Endothelial cell of umbilical vein (primary cell): Measurements from ENCODE around the gene PAN3.

Experiments
- EZH2 ChIP-seq: IDR thresholded peaks from 2 replicates; pipeline ENCODE4 v1.6.1; 2012; ENCODE audit warnings: borderline replicate concordance, low read depth, mild to moderate bottlenecking, moderate library complexity, low read length, inconsistent platforms; ENCODE audit not compliant: severe bottlenecking
- FOS ChIP-seq: IDR thresholded peaks from 2 replicates; pipeline ENCODE4 v1.6.1; 2011; ENCODE audit warnings: mild to moderate bottlenecking, low read length, moderate library complexity, borderline replicate concordance; ENCODE audit not compliant: insufficient read depth
- JUN ChIP-seq: IDR thresholded peaks from 2 replicates; pipeline ENCODE4 v1.6.1; 2011; ENCODE audit warnings: borderline replicate concordance, low read depth; ENCODE audit not compliant: insufficient read length, insufficient read depth
- MAX ChIP-seq: IDR thresholded peaks from 2 replicates; pipeline ENCODE4 v1.6.1; 2011; ENCODE audit not compliant: insufficient read depth, insufficient read length
- MYC ChIP-seq: IDR thresholded peaks from one replicate; pipeline ENCODE4 v1.6.1; 2011; ENCODE audit warnings: mild to moderate bottlenecking, low read depth, low read length
- POLR2A ChIP-seq: IDR thresholded peaks from 2 replicates; pipeline ENCODE4 v1.6.1; 2012; ENCODE audit warnings: low read depth, mild to moderate bottlenecking, control low read depth, low read length
- POLR2AphosphoS5 ChIP-seq: IDR thresholded peaks from 2 replicates; pipeline ENCODE4 v1.6.1; 2012; ENCODE audit warnings: low read depth, mild to moderate bottlenecking, control low read depth, low read length, moderate library complexity; ENCODE audit not compliant: insufficient read depth
- TF ChIP-seq, protein P1 (sequence below), 2 donors: IDR thresholded peaks; 1 replicate in 1 of 2; 2 replicates in 1 of 2; pipeline ENCODE4 v1.5.1; 2011; ENCODE audit warnings: low read length in 2 of 2, mild to moderate bottlenecking in 2 of 2, moderate library complexity in 2 of 2, control low read depth in 1 of 2, inconsistent platforms in 1 of 2, low read depth in 1 of 2; ENCODE audit not compliant: insufficient read depth in 1 of 2; ENCODE audit errors: extremely low read depth in 1 of 2

DNA sequence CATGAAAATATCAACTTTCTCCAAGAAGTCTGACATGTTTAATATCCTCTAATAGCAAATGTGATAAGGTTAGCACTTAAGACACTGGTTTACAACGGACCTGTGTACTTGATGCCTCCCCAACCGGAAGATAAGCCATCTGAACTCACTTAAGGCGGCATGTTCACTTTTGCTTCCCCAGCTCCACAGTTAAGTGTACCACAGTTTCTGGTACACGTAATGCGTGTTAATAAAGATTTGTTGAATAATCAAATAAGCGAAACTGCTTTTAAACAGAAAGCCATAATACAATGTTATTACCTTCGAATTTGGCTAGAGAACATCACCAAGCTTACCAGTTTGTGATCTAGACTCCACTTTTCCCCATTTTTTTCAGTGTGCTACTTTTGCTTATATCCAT is 1.4 kb upstream of the PAN3 start:
- no peak for TF ChIP-seq POLR2A
- TF ChIP-seq MYC: no peak
- TF ChIP-seq, protein P1, sequence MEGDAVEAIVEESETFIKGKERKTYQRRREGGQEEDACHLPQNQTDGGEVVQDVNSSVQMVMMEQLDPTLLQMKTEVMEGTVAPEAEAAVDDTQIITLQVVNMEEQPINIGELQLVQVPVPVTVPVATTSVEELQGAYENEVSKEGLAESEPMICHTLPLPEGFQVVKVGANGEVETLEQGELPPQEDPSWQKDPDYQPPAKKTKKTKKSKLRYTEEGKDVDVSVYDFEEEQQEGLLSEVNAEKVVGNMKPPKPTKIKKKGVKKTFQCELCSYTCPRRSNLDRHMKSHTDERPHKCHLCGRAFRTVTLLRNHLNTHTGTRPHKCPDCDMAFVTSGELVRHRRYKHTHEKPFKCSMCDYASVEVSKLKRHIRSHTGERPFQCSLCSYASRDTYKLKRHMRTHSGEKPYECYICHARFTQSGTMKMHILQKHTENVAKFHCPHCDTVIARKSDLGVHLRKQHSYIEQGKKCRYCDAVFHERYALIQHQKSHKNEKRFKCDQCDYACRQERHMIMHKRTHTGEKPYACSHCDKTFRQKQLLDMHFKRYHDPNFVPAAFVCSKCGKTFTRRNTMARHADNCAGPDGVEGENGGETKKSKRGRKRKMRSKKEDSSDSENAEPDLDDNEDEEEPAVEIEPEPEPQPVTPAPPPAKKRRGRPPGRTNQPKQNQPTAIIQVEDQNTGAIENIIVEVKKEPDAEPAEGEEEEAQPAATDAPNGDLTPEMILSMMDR (IDR thresholded peaks at IDR 0.05; ENCODE audit: extremely low read depth in 1 of 2, insufficient read depth in 1 of 2, low read depth in 1 of 2, low read length in 2 of 2): no peak
- no peak for TF ChIP-seq JUN
- TF ChIP-seq FOS: no peak
- TF ChIP-seq MAX: no peak
- TF ChIP-seq EZH2: no peak
- TF ChIP-seq POLR2AphosphoS5: no peak
